Prostate gland (tissue), 2 donors: Measurements from ENCODE around the gene UCP2. TPM values are rescaled to one million over a fixed set of nuclear protein-coding genes. Genes with fewer than 3 reads are reported as not detected.
"Not testable (repeated sequence)": the region's sequence is repeated elsewhere in the genome, so short reads cannot be mapped to it uniquely, and the experiment has no call there.

Experiments
- DNase-seq: peaks from one replicate; pipeline ENCODE4 v3.0.0-alpha.2; 2019; ENCODE audit warnings: low spot score
- H3K27ac ChIP-seq, 2 donors: fragments of 200-600 bp; sonication (generic); 2 replicates each; pipeline ENCODE4 v1.5.1; 2017 to 2019
- H3K27me3 ChIP-seq: fragments of 200-600 bp; sonication (generic); replicated peaks from 2 replicates; pipeline ENCODE4 v1.5.1; 2019; ENCODE audit not compliant: insufficient read depth
- H3K36me3 ChIP-seq, 2 donors: fragments of 200-600 bp; sonication (generic); 1 replicate in 1 of 2; 2 replicates in 1 of 2; pipeline versions ENCODE4 v1.5.1 to v1.8.1; 2017 to 2019
- H3K4me1 ChIP-seq: fragments of 200-600 bp; sonication (generic); replicated peaks from 2 replicates; pipeline ENCODE4 v1.5.1; 2019
- H3K4me3 ChIP-seq, 2 donors: fragments of 200-600 bp; sonication (generic); 2 replicates each; pipeline ENCODE4 v1.5.1; 2017 to 2019
- H3K9me3 ChIP-seq: fragments of 200-600 bp; sonication (generic); 2 replicates; pipeline ENCODE4 v1.5.1; 2017
- POLR2A ChIP-seq: fragments of 450-650 bp; IDR thresholded peaks from one replicate; pipeline ENCODE4 v1.6.1; 2016; ENCODE audit warnings: antibody characterized with exemption, mild to moderate bottlenecking
- POLR2AphosphoS5 ChIP-seq: sonication (generic); formaldehyde crosslinking; IDR thresholded peaks from one replicate; pipeline ENCODE4 v1.6.1; 2017; ENCODE audit warnings: antibody characterized with exemption
- WGBS: methylation state at CpG from one replicate; pipeline ENCODE4 v1.1.5; 2018; 5-methylcytosine and 5-hydroxymethylcytosine counted together
- intact Hi-C: fragments of 100-400 bp; cut with DNase I; formaldehyde crosslinking; loops from one replicate; pipeline ENCODE4 v1.14.2; 2022
- total RNA-seq, 2 donors: library from RNA; depleted of rRNA; stranded (reverse); fragments of >200 nt; gene quantifications; one replicate each; pipeline ENCODE4 v1.1.0, GENCODE V29; 2016
- TF ChIP-seq, protein P1 (sequence below), 4 experiments: fragments of 200-600 bp in 2 of 4; fragments of 450-650 bp in 2 of 4; sonication (generic) in 2 of 4; IDR thresholded peaks; 1 replicate in 3 of 4; 2 replicates in 1 of 4; pipeline ENCODE4 v1.5.1; 2016 to 2019; ENCODE audit warnings: antibody characterized with exemption in 4 of 4, mild to moderate bottlenecking in 2 of 4, moderate library complexity in 2 of 4

UCP2 gene
- total RNA-seq, 2 donors from 2014 or later: 13.6 to 23.1 TPM

DNA sequence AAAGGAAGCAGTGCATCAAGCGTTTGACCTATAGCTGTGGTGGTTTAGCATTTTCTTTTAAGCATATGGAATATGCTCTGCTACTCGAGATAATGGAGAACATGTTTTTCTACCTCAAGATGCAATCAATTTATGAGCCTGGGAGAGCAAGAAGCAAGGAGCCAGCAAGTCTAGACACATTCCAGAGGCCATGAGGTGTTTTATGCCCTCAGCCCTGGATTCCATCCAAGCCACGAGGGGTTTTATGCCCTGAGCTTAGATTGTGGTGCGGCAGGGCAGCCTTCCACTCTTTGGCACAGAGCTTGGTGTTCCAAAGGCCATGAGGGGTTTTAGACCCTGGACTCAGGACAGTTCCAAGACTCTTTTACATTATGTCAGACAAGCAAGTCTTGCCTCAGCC, 43.5 kb downstream of the UCP2 start:
- no peak for TF ChIP-seq POLR2A
- TF ChIP-seq, protein P1, sequence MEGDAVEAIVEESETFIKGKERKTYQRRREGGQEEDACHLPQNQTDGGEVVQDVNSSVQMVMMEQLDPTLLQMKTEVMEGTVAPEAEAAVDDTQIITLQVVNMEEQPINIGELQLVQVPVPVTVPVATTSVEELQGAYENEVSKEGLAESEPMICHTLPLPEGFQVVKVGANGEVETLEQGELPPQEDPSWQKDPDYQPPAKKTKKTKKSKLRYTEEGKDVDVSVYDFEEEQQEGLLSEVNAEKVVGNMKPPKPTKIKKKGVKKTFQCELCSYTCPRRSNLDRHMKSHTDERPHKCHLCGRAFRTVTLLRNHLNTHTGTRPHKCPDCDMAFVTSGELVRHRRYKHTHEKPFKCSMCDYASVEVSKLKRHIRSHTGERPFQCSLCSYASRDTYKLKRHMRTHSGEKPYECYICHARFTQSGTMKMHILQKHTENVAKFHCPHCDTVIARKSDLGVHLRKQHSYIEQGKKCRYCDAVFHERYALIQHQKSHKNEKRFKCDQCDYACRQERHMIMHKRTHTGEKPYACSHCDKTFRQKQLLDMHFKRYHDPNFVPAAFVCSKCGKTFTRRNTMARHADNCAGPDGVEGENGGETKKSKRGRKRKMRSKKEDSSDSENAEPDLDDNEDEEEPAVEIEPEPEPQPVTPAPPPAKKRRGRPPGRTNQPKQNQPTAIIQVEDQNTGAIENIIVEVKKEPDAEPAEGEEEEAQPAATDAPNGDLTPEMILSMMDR (IDR thresholded peaks at IDR 0.05): no peak
- TF ChIP-seq POLR2AphosphoS5: no peak
- no peak for DNase-seq
- H3K4me3 ChIP-seq: no peak overlapping the region
- WGBS: 52% methylated on average over 4 of the region's 4 CpGs
- no peak overlapping the region for H3K27ac ChIP-seq
- no peaks in the 10 kb centered on the region for H3K27me3 ChIP-seq
- intact Hi-C loops: no loop called here
- H3K36me3 ChIP-seq: no peaks in the 10 kb centered on the region
- no peaks in the 10 kb centered on the region for H3K9me3 ChIP-seq
- H3K4me1 ChIP-seq: no peaks in the 10 kb centered on the region

DNA sequence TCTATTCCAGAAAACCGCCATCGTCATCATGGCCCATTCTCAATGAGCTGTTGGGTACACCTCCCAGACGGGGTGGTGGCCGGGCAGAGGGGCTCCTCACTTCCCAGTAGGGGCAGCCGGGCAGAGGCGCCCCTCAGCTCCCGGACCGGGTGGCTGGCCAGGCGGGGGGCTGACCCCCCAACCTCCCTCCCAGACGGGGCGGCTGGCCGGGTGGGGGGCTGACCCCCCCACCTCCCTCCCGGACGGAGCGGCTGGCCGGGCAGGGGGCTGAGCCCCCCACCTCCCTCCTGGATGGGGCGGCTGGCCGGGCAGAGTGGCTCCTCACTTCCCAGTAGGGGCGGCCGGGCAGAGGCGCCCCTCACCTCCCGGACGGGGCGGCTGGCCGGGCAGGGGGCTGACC, 46.6 kb downstream of the UCP2 start:
- H3K27ac ChIP-seq, DNase-seq, H3K4me3 ChIP-seq, H3K27me3 ChIP-seq, H3K4me1 ChIP-seq, H3K9me3 ChIP-seq, intact Hi-C loops, H3K36me3 ChIP-seq: not testable (repeated sequence)
- 90% methylated on average over 2 of the region's 25 CpGs for WGBS

DNA sequence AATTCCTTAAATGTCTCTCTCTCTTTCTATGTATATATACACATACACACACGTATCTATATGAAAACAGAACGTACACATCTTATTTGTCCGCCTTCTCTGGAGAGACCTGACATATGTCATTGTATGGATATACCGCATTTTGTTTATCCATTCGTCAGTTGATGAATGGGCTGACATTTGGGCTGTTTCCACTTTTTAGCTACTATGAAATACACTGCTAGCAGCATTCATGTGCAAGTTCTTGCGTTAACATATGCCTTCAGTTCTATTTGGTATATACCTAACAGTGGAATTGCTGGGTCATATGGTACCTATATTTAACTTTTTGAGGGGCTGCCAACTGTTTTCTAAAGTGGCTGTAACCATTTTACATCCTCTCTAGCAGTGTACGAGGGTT, 49.9 kb downstream of the UCP2 start:
- Histone ChIP-seq H3K36me3 (peaks cover 0 to 2% of the 10 kb centered on the region in 2 donors), H3K27ac (no peak overlapping the region), H3K4me1 (no peaks in the 10 kb centered on the region), H3K27me3 (no peaks in the 10 kb centered on the region), H3K4me3 (no peak overlapping the region), H3K9me3 (no peaks in the 10 kb centered on the region)
- 93% methylated on average over 7 of the region's 7 CpGs for WGBS
- TF ChIP-seq POLR2AphosphoS5 (no peak), POLR2A (no peak)
- TF ChIP-seq, protein P1 (IDR thresholded peaks at IDR 0.05): no peak
- DNase-seq: no peak
- intact Hi-C loops: no loop called here

DNA sequence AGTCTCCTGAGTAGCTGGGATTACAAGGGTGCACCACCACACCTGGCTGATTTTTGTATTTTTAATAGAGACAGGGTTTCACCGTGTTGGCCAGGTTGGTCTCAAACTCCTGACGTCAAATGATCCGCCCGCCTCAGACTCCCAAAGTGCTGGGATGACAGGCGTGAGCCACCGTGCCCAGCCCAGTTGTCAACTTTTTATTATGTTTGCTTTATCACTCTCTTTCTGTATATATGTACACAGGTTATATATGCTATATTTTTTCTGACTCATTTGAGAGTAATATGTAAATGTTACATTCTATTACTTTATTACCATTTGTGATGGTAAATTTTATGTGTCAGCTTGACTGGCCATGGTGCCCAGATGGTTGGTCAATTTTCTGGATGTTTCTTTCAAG, 50.7 kb downstream of the UCP2 start:
- Histone ChIP-seq H3K4me3 (no peak overlapping the region), H3K36me3 (peaks cover 0 to 6% of the 10 kb centered on the region in 2 donors), H3K27me3 (no peaks in the 10 kb centered on the region), H3K27ac (no peak overlapping the region), H3K4me1 (no peaks in the 10 kb centered on the region), H3K9me3 (no peaks in the 10 kb centered on the region)
- no peak for TF ChIP-seq POLR2A
- no peak for TF ChIP-seq POLR2AphosphoS5
- TF ChIP-seq, protein P1 (IDR thresholded peaks at IDR 0.05): no peak
- intact Hi-C loops: no loop called here
- no peak for DNase-seq
- 79% methylated on average over 6 of the region's 6 CpGs for WGBS

DNA sequence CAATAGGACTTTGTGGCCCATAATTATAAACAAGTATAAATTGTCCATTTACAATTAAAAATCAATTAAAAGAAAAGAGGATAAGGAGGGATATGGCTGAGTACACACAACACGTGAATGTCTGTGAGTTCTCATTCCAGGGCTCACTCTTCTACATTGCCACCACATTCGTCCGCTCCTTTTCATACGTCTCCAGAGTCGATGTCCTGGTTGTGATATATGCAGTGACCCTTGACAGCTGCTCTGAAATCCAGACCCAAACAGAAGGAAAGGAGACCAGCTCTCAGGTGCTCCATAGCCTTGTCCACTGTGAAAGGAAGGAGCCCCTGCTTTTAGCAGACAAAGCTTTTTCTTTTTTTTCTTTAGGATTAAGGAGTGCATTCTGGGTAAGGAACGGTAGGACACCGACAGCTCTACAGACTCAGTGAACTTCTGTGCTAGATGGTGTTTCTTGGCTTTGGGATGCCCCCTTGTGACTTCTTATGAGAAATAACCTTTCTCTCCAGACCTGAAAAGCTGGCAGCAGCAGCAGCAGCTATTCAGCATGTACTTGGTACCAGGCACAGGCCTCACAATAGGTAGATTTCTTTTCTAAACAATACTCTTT, 51.5 kb downstream of the UCP2 start:
- Histone ChIP-seq H3K4me1 (no peaks in the 10 kb centered on the region), H3K4me3 (no peak overlapping the region), H3K27ac (no peak overlapping the region), H3K36me3 (peaks cover 0 to 6% of the 10 kb centered on the region in 2 donors), H3K27me3 (no peaks in the 10 kb centered on the region), H3K9me3 (no peaks in the 10 kb centered on the region)
- intact Hi-C loops: no loop called here
- 66% methylated on average over 7 of the region's 7 CpGs for WGBS
- TF ChIP-seq, protein P1 (IDR thresholded peaks at IDR 0.05): peak in 2 of 4 experiments; percentile 27 to 38
- TF ChIP-seq POLR2A (no peak), POLR2AphosphoS5 (no peak)
- DNase-seq: no peak
